SIG-M5 treated with dmso at 0.1 percent for 504 hours (cell line): Measurements from ENCODE around the gene EFNA1.
"Not testable (repeated sequence)": the region's sequence is repeated elsewhere in the genome, so short reads cannot be mapped to it uniquely, and the experiment has no call there.

ENCODE experiments used
- DNase-seq: peaks from one replicate; lab custom pipeline; 2025; ENCODE audit not compliant: unreplicated experiment; lab: John Stamatoyannopoulos, UW

Gene EFNA1

DNA sequence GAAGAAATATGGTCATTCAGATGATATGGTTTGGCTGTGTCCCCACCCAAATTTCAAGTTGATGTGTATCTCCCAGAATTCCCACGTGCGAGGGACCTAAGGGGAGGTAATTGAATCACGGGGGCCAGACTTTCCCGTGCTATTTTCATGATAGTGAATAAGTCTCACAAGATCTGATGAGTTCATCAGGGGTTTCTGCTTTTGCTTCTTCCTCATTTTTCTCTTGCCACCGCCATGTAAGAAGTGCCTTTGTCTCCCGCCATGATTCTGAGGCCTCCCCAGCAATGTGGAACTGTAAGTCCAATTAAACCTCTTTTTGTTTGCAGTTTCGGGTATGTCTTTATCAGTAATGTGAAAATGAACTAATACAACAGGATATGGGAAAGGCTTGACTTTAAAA lies 14.1 kb downstream of the EFNA1 start:
- DNase-seq = no peak

DNA sequence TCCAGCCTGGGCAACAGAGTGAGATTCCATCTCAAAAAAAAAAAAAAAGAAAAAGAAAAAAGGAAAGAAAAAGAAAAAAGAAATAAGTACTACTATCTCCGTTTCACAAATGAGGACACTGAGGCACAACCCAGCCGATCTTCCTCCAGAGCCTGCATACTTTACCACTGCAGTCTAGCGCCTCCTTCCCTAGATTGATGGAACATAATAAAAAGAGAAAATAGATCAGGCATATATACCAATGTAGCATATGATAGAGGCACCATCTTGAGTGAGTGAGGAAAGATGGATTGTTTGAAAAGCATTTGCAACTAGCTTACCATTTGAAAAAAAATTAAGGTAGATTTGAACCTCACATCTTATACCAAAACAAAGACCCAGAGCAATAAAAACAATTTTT lies 17.8 kb downstream of the EFNA1 start:
- no peak for DNase-seq

DNA sequence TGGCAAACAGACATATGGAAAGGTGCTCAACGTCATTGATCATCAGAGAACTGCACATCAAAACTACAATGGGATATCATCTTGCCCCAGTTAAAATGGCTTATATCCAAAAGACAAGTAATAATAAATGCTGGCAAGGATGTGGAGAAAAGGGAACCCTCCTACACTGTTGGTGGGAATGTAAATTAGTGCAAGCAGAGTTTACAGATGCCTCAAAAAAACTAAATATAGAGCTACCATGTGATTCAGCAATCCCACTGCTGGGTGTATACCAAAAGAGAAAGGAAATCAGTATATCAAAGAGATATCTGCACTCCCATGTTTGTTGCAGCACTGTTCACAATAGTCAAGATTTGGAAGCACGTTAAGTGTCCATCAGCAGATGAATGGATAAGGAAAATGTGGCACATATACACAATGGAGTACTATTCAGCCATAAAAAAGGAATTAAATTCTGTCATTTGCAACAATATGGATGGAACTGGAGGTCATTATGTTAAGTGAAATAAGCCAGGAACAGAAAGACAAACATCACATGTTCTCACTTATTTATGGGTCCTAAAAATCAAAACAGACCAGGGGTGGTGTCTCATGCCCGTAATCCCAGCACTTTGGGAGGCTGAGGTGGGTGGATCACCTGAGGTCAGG lies 28.4 kb downstream of the EFNA1 start:
- DNase-seq = not testable (repeated sequence)

DNA sequence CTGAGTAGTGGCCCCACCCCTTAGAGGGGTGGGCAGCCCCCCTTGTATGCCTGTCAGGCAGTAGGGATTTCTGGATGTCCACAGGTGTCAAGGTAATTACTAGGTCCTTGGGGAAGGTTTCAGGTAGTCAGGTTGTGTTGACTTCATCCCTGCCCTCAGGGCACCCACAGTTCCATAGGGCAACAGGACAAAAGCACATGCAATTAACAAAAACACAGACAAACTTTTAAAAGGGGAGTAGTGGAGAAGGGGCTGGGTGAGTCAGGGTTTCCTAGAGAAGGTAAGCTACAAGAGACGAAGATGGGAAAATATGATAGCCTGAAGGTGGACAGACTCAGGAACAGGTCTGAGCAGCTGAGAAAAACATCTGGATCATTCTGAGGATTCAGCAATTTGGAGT lies 31.3 kb downstream of the EFNA1 start:
- no peak for DNase-seq

DNA sequence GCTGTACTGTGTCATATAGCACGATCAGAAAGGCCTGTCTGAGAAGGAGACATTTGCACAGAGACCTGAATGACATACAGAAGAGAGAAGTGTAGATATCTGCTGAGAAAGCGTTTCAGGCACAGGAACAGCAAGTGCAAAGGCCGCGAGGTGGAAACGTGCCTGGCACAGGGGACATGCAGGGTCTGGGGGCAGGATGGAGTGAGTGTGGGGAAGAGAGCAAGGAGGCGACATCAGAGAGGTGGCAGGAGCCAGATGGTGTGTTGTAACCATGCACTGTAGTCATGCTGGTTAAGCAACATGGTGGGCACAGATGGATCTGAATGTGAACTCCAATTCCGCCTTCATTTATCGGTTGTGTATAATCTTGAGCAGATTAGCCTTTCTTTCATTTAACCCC lies 32.5 kb downstream of the EFNA1 start:
- DNase-seq = peak; percentile 39

DNA sequence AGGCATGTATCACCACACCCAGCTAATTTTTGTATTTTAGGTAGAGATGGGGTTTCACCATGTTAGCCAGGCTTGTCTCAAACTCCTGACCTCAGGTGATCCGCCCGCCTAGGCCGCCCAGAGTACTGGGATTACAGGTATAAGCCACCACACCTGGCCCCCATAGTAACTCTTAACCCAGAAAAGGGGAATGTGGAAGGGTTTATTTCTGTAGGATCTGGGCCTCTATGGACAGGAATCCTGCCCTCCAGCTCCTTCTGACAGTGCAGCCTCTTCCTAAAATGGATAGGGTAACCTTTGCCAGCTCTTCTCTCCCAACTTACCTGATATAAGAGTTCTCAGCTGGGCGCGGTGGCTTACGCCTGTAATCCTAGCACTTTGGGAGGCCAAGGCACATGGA lies 35.0 kb downstream of the EFNA1 start:
- DNase-seq = not testable (repeated sequence)

DNA sequence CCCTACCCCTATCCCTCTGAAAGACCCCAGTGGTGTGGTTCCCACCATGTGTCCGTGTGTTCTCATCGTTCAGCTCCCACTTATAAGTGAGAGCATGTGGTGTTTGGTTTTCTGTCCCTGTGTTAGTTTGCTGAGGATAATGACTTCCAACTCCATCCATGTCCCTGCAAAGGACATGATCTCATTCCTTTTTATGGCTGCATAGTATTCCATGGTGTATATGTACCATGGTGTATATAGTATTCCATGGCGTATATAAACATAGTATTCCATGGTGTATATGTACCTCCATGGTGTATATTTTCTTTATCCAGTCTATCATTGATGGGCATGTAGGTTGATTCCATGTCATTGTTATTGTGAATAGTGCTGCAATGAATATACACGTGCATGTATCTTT lies 36.1 kb downstream of the EFNA1 start:
- not testable (repeated sequence) for DNase-seq

DNA sequence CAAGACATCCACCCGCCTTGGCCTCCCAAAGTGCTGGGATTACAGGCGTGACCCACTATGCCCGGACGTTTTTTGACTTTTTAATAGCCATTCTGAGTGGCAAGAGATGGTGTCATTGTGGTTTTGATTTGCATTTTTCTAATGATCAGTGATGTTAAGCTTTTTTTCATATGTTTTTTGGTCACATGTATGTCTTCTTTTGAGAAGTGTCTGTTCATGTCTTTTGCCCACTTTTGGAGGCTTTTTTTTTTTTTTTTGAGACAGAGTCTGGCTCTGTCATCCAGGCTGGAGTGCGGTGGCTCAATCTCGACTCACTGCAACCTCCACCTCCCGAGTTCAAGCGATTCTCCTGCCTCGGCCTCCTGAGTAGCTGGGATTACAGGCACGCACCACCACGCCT lies 36.9 kb downstream of the EFNA1 start:
- DNase-seq = not testable (repeated sequence)

DNA sequence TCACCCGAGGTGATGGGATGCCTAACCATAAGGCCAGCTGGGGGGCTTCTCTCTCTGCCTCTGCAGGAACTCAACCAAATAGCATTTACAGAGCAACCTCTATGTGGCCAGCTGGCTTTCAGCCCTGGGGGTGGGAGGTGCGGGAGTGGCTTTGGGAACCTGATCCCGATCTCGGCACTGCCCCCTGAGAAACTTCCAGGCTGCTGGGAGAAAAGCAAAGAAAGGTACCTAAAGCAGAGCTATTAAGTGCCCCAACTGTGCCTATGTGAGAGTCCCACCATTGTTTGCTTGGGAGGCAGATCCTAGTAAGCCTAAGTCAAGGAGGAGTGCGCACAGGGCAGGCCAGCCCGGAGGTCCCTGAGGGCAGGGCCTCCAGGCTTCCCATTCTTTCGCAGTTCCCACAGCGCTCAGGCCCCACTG lies 38.4 kb downstream of the EFNA1 start:
- DNase-seq = no peak

DNA sequence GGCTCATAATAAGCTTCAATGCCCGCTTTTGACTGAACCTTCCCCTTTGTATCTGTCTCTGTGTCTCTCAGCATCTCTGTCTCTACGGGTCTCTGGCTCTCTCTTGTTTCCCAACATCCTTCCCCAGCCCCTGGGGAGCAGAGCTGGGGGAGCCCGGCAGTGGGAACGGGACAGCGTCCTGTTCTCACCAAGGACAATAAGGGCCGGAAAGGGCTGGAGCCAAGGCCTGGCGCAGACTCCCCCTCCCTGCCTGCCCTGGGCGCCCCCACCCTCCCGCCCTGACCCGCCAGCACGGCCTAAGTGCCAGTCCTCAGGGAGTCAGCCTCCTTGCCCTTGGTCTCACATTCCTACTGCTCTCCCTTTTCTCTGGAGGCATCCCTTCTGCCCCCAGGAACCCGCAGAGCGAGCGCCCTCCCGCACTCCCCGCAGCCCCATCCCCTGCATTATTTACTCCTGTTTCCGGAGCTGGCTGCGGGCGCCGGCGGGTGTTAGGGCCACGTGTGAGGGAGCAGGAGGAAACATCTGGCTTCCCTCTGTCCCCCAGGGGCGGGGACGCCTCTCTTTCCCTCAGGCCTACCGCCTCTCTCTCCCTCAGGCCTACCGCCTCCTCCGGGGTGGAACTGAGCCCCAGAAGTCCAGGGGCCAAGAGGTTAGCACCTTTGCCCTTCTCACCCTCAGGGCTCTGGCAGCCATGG lies 38.9 kb downstream of the EFNA1 start:
- DNase-seq = no peak

DNA sequence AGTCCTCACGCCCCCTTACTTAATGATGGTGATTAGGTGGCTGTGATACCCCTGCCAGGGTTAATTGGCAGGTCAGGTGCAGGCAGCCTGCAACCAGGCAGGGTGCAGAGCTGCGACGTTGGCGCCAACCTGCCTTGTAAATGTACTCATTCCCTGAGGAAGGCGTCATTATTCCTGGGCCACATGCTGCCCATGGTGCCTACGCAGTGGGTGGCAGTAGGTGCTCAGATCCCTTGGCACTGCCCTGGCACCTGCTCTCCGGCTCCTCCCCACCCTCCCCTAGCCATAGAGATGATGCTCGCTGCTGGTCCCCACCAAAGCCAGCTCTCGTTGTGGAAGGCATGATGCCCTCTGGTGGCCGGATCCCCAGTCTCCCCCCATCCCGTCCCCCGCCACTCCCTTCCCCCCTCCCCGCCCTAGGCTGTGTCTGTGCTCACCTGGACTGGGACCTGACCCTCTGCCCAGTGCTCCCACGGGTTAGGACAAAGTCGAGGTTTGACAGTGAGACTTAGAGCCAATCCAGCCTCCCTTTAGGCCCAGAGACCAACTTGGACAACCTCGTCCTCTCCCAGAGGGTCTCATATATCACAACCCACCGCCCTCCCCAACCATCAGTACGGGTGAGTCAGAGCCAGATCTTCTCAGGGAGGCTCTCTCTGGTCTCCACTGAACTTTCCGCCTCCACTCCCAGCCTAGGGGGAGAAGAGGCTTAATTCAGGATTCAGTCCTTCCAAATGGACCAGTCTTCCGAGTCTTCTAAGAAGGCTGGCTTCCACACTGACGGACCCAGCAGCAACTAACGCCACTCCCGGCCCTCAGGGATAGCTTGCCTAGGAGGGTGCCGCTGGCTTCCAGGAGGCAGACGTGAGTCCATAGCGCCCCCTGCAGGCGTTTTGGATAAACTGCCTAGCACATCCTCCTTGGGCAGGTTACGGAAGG lies 39.8 kb downstream of the EFNA1 start:
- DNase-seq = peak; percentile 86

DNA sequence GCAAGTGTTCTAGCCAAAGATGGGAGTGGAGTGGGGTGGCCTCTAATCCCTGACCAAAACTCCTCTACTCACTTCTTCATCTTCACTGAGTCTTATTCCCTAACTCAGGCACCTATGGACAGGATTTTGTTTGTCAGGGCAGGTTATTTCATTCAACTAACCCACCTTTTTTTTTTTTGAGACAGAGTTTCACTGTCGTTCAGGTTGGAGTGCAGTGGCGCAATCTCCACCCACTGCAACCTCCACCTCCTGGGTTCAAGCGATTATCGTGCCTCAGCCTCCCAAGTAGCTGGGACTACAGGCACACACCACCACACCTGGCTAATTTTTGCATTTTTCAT lies 40.4 kb downstream of the EFNA1 start:
- not testable (repeated sequence) for DNase-seq

DNA sequence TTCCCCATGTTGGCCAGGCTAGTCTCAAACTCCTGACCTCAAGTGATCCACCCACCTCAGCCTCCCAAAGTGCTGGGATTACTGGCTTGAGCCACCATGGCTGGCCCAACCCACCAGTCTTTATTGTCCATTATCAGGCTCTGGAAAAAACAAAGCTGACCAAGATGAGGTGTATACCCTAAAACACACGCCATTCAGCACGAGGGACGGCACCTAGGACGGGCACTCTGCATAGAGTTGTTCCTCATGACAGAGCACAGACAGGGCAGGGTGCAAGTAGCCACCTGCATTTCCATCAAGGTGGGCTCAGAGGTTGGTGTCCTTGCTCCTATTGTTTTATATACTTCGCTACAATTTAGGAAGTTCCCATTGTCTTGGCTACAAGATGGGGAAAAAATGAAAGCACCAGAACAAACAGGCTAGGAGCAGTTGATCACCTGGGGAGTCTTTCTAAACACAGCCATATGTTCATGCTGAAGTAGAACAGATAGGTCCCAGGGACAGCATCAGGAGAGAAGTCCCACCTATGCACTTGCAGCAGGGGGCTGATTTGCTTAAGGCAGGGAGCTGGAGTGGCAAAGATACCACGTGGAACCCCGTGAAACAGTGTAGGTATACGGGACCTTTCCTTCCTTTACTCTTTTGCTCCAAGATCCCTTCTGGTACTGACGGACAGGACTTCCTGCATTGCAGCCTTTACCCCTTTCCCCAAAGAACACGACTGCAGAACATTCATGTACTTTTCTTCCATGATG lies 41.0 kb downstream of the EFNA1 start:
- no peak for DNase-seq

DNA sequence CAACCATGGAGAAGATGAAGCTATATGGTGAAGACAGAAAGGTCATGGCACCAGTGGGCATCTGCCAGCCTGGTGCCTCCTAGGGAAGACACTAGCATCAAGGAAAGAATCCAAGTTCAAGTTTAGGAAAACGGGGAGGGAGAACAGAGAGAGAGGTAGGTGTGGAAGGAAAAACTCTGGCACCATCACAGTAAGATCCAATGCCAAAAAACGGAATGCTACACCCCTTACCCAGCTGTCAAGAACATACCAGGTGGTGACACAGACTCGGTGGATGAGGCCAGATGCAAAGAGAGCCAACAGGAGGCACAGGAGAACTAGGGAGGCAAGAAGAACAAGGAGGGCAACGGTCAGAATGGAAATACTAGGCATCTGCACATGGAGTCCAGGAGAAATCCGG lies 41.9 kb downstream of the EFNA1 start:
- no peak for DNase-seq

DNA sequence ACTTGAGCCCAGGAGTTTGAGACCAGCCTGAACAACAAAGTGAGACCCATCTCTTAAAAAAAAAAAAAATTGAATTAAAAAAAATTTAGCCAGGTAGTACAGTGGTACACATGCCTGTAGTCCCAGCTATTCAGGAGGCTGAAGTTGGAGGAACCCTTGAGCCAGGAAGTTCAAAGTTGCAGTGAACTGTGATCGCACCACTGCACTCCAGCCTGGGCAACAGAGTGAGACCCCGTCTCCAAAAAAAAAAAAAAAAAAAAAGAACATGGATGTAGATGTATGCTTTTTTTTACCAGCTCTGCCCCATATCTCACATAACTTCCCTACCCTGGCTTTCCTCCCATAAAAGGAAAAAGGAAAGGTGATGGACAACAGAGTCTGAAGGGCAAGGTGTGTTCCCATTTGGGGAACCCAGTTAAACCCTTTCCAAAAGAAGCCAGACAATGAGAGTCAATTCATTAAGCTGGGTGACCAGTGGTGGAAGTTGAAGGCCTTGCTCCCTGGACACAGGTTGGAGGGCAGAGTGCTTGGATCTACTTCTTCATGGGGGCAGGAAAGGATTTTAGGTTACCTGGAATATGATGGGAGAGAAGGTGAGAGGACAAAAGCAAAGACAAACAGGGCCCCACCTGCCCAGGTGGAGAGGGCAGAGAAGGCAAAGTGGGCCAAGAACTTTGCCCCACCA lies 42.6 kb downstream of the EFNA1 start:
- DNase-seq = no peak

DNA sequence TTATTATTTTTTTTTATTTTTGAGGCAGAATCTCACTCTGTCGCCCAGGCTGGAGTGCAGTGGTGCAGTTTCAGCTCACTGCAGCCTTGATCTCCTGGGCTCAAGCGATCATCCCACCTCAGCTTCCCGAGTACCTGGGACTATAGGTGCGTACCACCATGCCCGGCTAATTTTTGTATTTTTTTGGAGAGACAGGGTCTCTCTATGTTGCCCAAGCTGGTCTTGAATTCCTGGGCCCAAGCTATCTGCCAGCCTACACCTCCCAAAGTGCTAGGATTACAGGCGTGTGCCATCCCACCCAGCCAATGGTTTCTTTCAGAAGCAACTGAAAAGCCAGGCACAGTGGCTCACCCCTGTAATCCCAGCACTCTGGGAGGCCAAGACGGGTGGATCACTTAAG lies 43.1 kb downstream of the EFNA1 start:
- DNase-seq = no peak

DNA sequence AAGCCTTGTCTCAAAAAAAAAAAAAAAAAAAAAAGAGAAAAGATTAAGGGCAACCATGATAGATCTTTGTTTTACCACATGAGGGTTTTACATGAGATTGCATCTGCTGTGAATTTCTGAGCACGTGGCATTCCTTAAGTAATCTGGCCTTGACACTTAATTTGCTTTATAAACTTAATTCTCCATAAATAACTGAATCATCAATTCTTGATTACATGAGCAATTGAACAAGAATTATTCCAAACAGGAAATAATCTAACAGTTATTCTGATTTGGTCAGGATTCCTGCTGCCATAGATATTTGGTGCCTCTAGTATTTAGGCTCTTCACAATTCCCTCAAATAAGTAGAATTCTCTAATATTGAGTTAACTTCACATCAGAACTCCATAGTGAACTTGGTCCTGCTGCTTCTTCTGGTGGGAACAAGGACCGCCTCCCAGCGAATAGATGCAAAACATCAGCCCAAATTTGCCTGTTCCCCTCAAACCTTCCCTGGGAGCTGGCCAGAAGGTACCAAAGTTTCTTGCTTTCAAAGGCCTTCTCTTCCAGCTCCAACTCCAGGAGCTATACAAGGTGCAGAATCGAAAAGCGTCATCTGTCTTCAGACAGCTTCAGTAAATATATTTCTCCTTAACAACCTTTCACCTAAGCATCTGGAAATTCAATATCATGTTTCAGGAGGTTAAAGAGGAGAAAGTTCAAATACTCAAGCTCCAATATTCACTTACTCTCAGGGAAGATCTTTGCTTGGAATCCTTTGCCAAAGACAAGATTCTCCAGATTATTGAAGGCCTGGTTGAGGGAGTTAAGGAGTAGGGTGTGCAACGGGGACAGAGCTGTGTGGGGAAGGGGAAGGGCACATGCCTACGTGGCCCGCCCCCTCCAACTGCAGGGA lies 44.4 kb downstream of the EFNA1 start:
- no peak for DNase-seq

DNA sequence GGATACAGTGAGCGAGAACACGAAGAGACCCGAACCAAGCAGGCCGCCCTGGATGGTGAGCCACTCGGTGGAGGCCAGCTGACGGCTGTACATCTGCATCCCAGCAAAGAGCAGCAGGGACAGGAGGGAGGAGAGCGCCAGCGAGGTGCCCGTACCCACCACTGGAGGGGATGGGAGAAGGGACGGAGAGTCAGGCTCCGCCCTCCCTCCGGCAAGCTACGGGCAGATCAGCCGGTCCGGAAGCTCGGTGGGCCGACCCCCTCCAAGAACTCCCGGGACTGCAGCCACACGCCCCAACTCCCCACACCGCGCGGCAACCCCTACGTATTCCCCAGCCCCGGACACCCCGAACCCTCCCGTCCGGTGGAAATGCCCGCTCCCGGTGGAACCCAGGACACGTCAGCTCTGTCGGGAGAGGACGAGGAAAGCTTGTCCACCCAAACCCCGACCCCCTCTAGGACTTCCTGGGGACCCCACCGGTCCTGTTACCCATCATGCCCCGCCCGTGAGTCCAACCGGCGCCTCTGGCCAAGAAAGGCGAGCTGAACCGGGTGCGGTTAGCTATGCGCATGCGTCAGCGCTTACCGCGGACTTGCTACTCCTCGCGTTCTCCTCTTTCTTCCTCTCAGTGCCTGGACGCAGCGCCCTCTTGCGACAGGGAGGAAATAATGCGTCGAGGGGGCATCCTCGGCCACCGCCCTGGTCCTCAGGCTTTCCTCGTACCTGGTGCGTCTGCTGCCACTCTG lies 45.2 kb downstream of the EFNA1 start, which contains the start of gene KRTCAP2:
KRTCAP2 (minus strand) TSS at position 573 of the 746 bp plus-strand sequence; CDS start at position 493, 80 bp downstream.
- DNase-seq = peak; percentile 98
